CD14-positive monocyte (primary cell): ENCODE measurements around the gene FOXE3. TPM values are rescaled to one million over a fixed set of nuclear protein-coding genes. Genes with fewer than 3 reads are reported as not detected.

Source experiments
- DNase-seq, 3 donors: peaks; one replicate each; pipeline ENCODE4 v3.0.0-alpha.2; 2011 to 2022
- H2AFZ ChIP-seq: 2 replicates; pipeline ENCODE4 v1.6.0; 2012; ENCODE audit warnings: mild to moderate bottlenecking, low read depth, low read length, inconsistent platforms; ENCODE audit not compliant: insufficient read depth, poor library complexity, severe bottlenecking
- H3K27ac ChIP-seq, 2 donors: 1 replicate in 1 of 2; 2 replicates in 1 of 2; pipeline ENCODE4 v1.5.1; 2012 to 2013; ENCODE audit warnings: low read length in 2 of 2, control low read depth in 1 of 2, inconsistent platforms in 1 of 2, low read depth in 1 of 2, mild to moderate bottlenecking in 1 of 2
- H3K27me3 ChIP-seq, 2 donors: one replicate each; pipeline versions ENCODE4 v1.6.0 to v1.6.1; 2011 to 2013; ENCODE audit warnings: low read length in 2 of 2; ENCODE audit not compliant: control insufficient read depth in 2 of 2, insufficient read depth in 2 of 2
- H3K36me3 ChIP-seq, 2 donors: replicated peaks in 1 of 2; 1 replicate in 1 of 2; 2 replicates in 1 of 2; pipeline versions ENCODE4 v1.5.1 to v1.6.1; 2012 to 2013; ENCODE audit warnings: low read length in 2 of 2, control low read depth in 1 of 2, inconsistent platforms in 1 of 2, mild to moderate bottlenecking in 1 of 2; ENCODE audit not compliant: insufficient read depth in 2 of 2, control insufficient read depth in 1 of 2
- H3K4me1 ChIP-seq, 2 donors: 1 replicate in 1 of 2; 2 replicates in 1 of 2; pipeline versions ENCODE4 v1.5.1 to v1.6.1; 2012 to 2013; ENCODE audit warnings: low read length in 2 of 2, control low read depth in 1 of 2, inconsistent platforms in 1 of 2, mild to moderate bottlenecking in 1 of 2, moderate library complexity in 1 of 2; ENCODE audit not compliant: insufficient read depth in 2 of 2, control insufficient read depth in 1 of 2
- H3K4me2 ChIP-seq: replicated peaks from 2 replicates; pipeline ENCODE3; 2012; ENCODE audit warnings: low read length, moderate library complexity, mild to moderate bottlenecking; ENCODE audit not compliant: poor library complexity, severe bottlenecking; ENCODE audit errors: extremely low read depth
- H3K4me3 ChIP-seq, 3 experiments: fragments of 200-600 bp in 1 of 3; sonication (generic) in 1 of 3; replicated peaks in 1 of 3; 1 replicate in 2 of 3; 2 replicates in 1 of 3; pipeline ENCODE4 v1.5.1; 2011 to 2013; ENCODE audit warnings: low read length in 3 of 3, mild to moderate bottlenecking in 3 of 3, control low read depth in 2 of 3, low read depth in 2 of 3, inconsistent platforms in 1 of 3, moderate library complexity in 1 of 3
- H3K79me2 ChIP-seq: 2 replicates; pipeline ENCODE4 v1.6.0; 2012; ENCODE audit warnings: mild to moderate bottlenecking, control low read depth, inconsistent platforms, low read length, moderate library complexity; ENCODE audit not compliant: insufficient read depth
- H3K9ac ChIP-seq: 2 replicates; pipeline ENCODE4 v1.6.0; 2017; ENCODE audit warnings: low read length, mild to moderate bottlenecking; ENCODE audit not compliant: insufficient read depth, poor library complexity, severe bottlenecking
- H3K9me3 ChIP-seq, 2 donors: replicated peaks in 1 of 2; 1 replicate in 1 of 2; 2 replicates in 1 of 2; pipeline versions ENCODE4 v1.5.1 to v1.6.1; 2012 to 2013; ENCODE audit warnings: low read length in 2 of 2, control low read depth in 1 of 2; ENCODE audit not compliant: control insufficient read depth in 1 of 2, insufficient read depth in 1 of 2
- H4K20me1 ChIP-seq: 2 replicates; pipeline ENCODE4 v1.6.0; 2012; ENCODE audit warnings: mild to moderate bottlenecking, low read length, control low read depth, moderate library complexity; ENCODE audit not compliant: insufficient read depth
- H3K27ac Mint-ChIP-seq, 7 donors: one replicate each; pipeline ENCODE4 v1.8.0; 2020; ENCODE audit warnings: mild to moderate bottlenecking in 7 of 7, mixed read lengths in 7 of 7, moderate library complexity in 6 of 7, inconsistent platforms in 2 of 7
- H3K27me3 Mint-ChIP-seq, 3 donors: one replicate each; pipeline ENCODE4 v1.8.0; 2021 to 2022; ENCODE audit warnings: low read depth in 3 of 3, mild to moderate bottlenecking in 3 of 3, mixed read lengths in 3 of 3, moderate library complexity in 3 of 3, inconsistent platforms in 1 of 3
- H3K36me3 Mint-ChIP-seq, 2 donors: one replicate each; pipeline ENCODE4 v1.8.0; 2020; ENCODE audit warnings: mixed read lengths in 2 of 2, inconsistent platforms in 1 of 2, mild to moderate bottlenecking in 1 of 2
- H3K4me1 Mint-ChIP-seq: one replicate; pipeline ENCODE4 v1.8.0; 2020; ENCODE audit warnings: mild to moderate bottlenecking, mixed read lengths
- H3K4me3 Mint-ChIP-seq, 2 donors: one replicate each; pipeline ENCODE4 v1.8.0; 2020; ENCODE audit warnings: mild to moderate bottlenecking in 2 of 2, mixed read lengths in 2 of 2, moderate library complexity in 1 of 2
- H3K9me3 Mint-ChIP-seq, 7 donors: one replicate each; pipeline ENCODE4 v1.8.0; 2020 to 2022; ENCODE audit warnings: mixed read lengths in 7 of 7, mild to moderate bottlenecking in 6 of 7, moderate library complexity in 6 of 7, inconsistent platforms in 2 of 7
- CTCF ChIP-seq: fragments of 200-600 bp; IDR thresholded peaks from one replicate; pipeline ENCODE4 v1.8.0; 2022; ENCODE audit warnings: antibody characterized with exemption, mild to moderate bottlenecking
- WGBS: methylation state at CpG from one replicate; pipeline ENCODE4 v1.1.5; 2013; ENCODE audit warnings: missing lambda C conversion rate; ENCODE audit not compliant: insufficient coverage; 5-methylcytosine and 5-hydroxymethylcytosine counted together
- intact Hi-C, 2 donors: fragments of 100-400 bp; cut with micrococcal nuclease; formaldehyde crosslinking; loops; one replicate each; pipeline versions ENCODE4 v1.15.0 to v1.15.1; 2023
- polyA plus RNA-seq, 3 donors: library from polyadenylated mRNA; depleted of rRNA in 1 of 3; unstranded in 2 of 3; stranded (reverse) in 1 of 3; fragments of 300-500 nt in 2 of 3; fragments of >200 nt in 1 of 3; fragmentation: Illumina TruSeq in 2 of 3; gene quantifications; 1 replicate in 2 of 3; 2 replicates in 1 of 3; pipeline ENCODE4 v1.2.3, GENCODE V29; 2012 to 2021

Gene FOXE3
- polyA plus RNA-seq, 3 donors: not detected

GRCh38 chr1:47436304-47436978 is 20.4 kb downstream of the FOXE3 start:
- H3K4me1 ChIP-seq: peaks cover 43 to 67% of the 10 kb centered on the region in 2 donors
- H4K20me1 ChIP-seq: peaks cover 22% of the 10 kb centered on the region
- peaks cover 63 to 75% of the 10 kb centered on the region in 2 donors for H3K27me3 ChIP-seq
- peak overlapping the region; percentile 66 for H3K9ac ChIP-seq
- Mint-ChIP-seq H3K36me3 (peaks cover 25 to 35% of the 10 kb centered on the region in 2 donors), H3K27me3 (peaks cover 50 to 62% (median 56%) of the 10 kb centered on the region in 3 donors), H3K9me3 (peaks cover 0 to 39% (median 29%) of the 10 kb centered on the region in 7 donors), H3K27ac (peak overlapping the region in 2 of 7 donors; percentile 40 to 79), H3K4me1 (peaks cover 52% of the 10 kb centered on the region), H3K4me3 (peak overlapping the region; percentile 85 to 93)
- peak; percentile 51 to 73 (median 68) for DNase-seq
- WGBS: 4% methylated on average over 18 of the region's 23 CpGs
- H3K36me3 ChIP-seq: no peaks in the 10 kb centered on the region
- H3K4me3 ChIP-seq: peak overlapping the region; percentile 55 to 81 (median 77)
- intact Hi-C loops: loop anchor here (5.0 to 10.0 kb wide), 3 partner anchors 99 to 288 kb away; no protein-coding TSS in a partner anchor
- TF ChIP-seq CTCF: peak; percentile 84
- peak overlapping the region; percentile 85 for H3K4me2 ChIP-seq
- peak overlapping the region; percentile 86 for H2AFZ ChIP-seq
- peaks cover 6 to 28% of the 10 kb centered on the region in 2 donors for H3K9me3 ChIP-seq
- H3K27ac ChIP-seq: no peak overlapping the region
- H3K79me2 ChIP-seq: no peaks in the 10 kb centered on the region

DNA sequence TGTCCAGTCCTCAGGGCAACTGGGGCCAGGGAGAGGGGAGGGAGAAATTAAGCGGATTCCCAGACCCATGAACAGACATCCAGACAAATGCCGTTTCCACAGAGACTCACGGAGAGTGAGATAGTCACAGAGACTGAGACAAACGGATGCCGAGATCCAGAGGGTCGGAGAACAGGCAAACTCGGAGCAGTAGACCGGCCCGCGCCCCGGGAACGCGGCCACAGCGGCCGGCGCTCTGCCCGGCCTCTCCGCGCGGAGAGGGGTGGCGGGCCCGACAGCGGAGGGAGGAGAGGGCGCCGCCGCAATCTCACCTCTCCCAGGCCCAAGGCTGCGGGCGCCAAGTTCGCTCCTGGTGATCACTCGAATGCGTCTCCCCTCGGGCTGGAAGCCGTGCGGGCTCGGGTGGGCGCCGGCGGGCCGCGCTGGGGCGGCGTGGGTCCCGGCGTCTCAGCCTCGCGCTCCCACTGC is 20.9 kb downstream of the FOXE3 start:
- Histone ChIP-seq H3K36me3 (no peaks in the 10 kb centered on the region), H3K79me2 (no peaks in the 10 kb centered on the region), H3K27ac (no peak overlapping the region), H3K4me1 (peaks cover 38 to 61% of the 10 kb centered on the region in 2 donors), H3K4me2 (peak overlapping the region; percentile 85), H3K27me3 (peaks cover 69 to 80% of the 10 kb centered on the region in 2 donors), H3K9me3 (peaks cover 6 to 33% of the 10 kb centered on the region in 2 donors), H3K4me3 (peak overlapping the region; percentile 55 to 81 (median 77)), H2AFZ (peak overlapping the region; percentile 86), H3K9ac (peak overlapping the region; percentile 66), H4K20me1 (peaks cover 22% of the 10 kb centered on the region)
- peaks cover 0 to 39% (median 27%) of the 10 kb centered on the region in 7 donors for H3K9me3 Mint-ChIP-seq
- no peak for TF ChIP-seq CTCF
- under 1% methylated on average over 44 of the region's 46 CpGs for WGBS
- no peak for DNase-seq
- peak overlapping the region in 4 of 7 donors; percentile 40 to 79 (median 50) for H3K27ac Mint-ChIP-seq
- peaks cover 50 to 62% (median 52%) of the 10 kb centered on the region in 3 donors for H3K27me3 Mint-ChIP-seq
- peak overlapping the region; percentile 85 to 93 for H3K4me3 Mint-ChIP-seq
- peaks cover 46% of the 10 kb centered on the region for H3K4me1 Mint-ChIP-seq
- intact Hi-C loops: loop anchor here (5.0 to 10.0 kb wide), 3 partner anchors 100 to 288 kb away; no protein-coding TSS in a partner anchor
- H3K36me3 Mint-ChIP-seq: peaks cover 25 to 35% of the 10 kb centered on the region in 2 donors
